Measurements from ENCODE around the gene GSTA2. TPM values are rescaled to one million over a fixed set of nuclear protein-coding genes. Genes with fewer than 3 reads are reported as not detected.

The GSTA2 gene
- total and polyA plus RNA-seq, 2 of the 13 experiments (the other 11 are each of a cell fraction or from before 2014, with no cell fraction given): 0.75 to 13.7 TPM

- 0 out of 2 replicates have a peak, but pooled peaks have one; percentile 6 for TF ChIP-seq CREBL2 (CRISPR knock-in tag; IDR thresholded peaks at IDR 0.05; ENCODE audit: borderline replicate concordance)
- no peak for TF ChIP-seq ZNF772 (CRISPR knock-in tag; IDR thresholded peaks at IDR 0.05)
- TF ChIP-seq KDM4B (CRISPR knock-in tag; IDR thresholded peaks at IDR 0.05): no peak
- TF ChIP-seq SSRP1 (CRISPR knock-in tag; IDR thresholded peaks at IDR 0.05): no peak
- 0 out of 2 replicates have a peak, but pooled peaks have one; percentile 15 for TF ChIP-seq HMGXB3 (CRISPR knock-in tag; IDR thresholded peaks at IDR 0.05; ENCODE audit: borderline replicate concordance)
- TF ChIP-seq ZNF552 (CRISPR knock-in tag; IDR thresholded peaks at IDR 0.05; ENCODE audit: borderline replicate concordance): no peak
- no peak for TF ChIP-seq ZNF788 (CRISPR knock-in tag; IDR thresholded peaks at IDR 0.05; ENCODE audit: borderline replicate concordance)
- no peak for TF ChIP-seq SOX6 (IDR thresholded peaks at IDR 0.05)
- TF ChIP-seq SOX6 (CRISPR knock-in tag; IDR thresholded peaks at IDR 0.05): no peak
- TF ChIP-seq HBP1 (CRISPR knock-in tag; IDR thresholded peaks at IDR 0.05; ENCODE audit: low read depth): no peak
Observed at GRCh38 chr6:52725143-52725534, 38.1 kb downstream of the GSTA2 start (continued).
